COLO668 (cell line): ENCODE data around the gene RBBP8.

Experiments
- DNase-seq: peaks from one replicate; lab custom pipeline; 2025; ENCODE audit not compliant: unreplicated experiment; lab: John Stamatoyannopoulos, UW

Gene RBBP8

DNA sequence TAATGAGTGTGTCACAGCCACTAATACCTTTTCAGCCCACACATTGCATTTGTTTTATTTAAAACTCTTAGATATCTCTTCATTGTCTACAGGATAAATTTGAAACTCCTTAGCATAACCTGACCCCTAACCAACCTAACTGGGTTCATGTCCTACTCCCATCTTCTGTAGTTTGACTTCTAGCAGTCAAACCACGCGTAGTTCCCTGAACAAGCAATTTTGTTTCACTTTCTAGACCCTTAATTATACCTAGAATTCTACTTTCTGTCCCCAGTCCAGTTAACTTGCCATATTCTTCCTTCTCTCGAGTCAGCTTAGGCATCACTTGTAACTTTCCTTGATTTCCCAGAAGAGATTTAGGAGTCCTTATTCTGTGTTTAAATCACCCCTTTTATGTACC is 55.1 kb downstream of the RBBP8 start:
- no peak for DNase-seq

DNA sequence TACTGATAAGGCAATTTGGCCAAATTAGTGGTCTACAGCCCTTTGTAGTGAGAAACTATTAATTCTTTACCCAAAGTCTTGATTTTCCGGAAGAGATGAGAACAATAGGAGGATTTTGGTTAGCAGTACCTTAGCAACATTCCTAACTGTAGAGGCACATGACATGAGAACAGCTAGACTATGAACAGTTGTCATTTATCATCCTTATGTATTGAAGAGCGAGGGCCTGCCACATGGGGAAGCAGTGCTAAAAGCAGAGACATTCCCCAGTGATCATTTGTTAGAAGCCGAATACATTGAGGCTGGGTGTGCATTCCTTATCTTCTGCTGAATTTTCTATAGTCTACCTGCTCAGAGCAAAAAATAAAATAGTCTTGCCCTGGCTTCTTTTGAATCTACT is 65.2 kb downstream of the RBBP8 start:
- DNase-seq = no peak

DNA sequence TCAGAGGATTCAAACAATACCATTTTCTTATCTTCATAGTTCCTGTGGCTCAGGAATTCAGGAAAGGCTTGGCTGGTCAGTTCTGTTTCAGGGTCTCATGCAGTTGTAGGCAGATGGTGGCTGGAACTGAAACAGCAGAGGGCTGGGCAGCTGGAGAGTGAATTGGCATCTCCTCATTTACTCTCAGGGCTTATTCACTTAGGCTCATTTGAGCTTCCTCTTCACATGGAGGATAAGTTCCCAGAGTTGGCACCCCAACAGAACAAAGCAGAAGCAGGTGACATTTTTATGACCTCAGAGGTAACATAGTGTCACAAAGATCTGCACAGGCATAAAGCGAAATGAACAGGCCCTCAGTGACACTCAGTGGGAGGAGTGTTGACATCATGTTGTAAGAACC is 66.1 kb downstream of the RBBP8 start:
- DNase-seq = no peak

DNA sequence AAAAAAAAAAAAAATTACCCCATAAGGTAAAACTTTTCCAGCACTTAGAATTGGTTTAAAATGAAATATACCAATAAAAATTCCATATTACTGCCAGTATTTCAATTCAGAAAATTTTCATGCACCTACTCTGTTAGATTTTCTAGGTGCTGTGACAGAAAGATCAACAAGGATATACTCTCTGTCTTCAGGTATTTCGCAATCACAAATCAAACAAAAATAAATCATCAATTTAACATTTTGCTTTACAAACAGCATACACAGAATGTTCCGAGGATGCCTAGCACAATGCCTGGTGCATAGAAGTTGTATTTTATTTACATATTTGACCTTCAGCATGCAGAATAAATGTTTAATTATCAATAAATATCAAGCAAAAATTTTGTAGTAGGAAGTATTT is 66.5 kb downstream of the RBBP8 start:
- no peak for DNase-seq

DNA sequence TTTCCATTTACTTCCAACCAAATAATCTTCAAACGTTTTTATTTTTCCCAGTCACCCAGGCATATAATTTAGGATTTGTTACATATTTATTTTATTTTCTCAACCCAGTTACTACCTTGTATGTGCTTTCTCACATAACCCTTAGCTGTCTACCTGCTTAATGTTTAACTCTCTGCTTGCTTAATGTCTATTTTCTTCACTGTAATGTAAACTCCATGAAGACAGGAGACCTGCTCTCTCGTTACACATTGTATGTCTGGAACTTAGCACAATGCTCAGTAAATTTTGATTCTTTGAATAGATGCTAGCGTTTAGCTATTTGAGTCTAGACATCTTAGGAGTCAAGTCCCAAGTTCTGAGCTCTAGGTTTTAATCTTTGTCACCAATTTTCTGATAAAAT is 70.2 kb downstream of the RBBP8 start:
- DNase-seq = no peak

DNA sequence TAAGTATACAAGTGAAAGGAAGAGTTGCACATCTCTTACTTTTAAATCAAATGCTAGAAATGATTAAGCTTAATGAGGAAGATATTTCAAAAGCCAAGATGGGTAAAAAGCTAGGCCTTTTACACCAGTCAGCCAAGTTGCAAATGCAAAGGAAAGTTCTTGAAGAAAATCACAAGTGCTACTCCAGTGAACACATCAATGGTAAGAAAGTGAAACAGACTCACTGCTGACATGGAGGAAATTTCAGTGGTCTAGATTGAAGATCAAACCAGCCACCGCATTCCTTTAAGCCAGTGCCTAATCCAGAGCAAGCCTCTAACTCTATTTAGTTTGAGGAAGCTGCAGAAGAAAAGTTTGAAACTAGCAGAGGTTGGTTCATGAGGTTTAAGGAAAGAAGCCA is 79.1 kb downstream of the RBBP8 start:
- DNase-seq = no peak

GRCh38 chr18:23020555-23021294 is 87.6 kb downstream of the RBBP8 start:
- no peak for DNase-seq

GRCh38 chr18:23021623-23022022 is 88.5 kb downstream of the RBBP8 start:
- DNase-seq = no peak

DNA sequence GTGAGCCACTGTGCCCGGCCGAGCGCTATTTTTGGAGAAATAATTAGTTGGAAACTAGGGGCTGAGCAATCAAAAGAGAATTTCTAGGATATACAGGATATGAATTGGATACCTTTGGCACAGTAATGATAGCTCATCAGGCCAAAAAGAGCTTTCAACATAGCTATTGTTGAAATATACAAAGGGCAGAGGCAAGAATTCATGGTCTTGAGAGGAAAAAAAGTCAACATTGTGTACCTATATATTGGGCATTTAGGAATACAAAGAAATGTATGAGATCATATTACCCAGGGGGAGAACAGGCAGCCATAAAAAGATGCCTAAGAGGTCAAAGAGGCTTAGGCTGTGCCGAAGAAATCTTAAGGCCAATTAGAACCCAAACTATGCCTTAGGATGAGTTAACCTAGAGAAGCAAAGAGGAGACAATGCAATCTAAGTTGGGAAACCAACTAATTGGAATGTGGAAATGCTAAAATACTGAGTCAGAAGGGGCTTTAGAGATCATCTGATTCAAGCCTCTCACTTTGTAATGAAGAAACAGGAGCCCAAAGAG is 99.0 kb downstream of the RBBP8 start:
- DNase-seq = no peak

GRCh38 chr18:23033056-23033455 is 99.9 kb downstream of the RBBP8 start:
- no peak for DNase-seq

DNA sequence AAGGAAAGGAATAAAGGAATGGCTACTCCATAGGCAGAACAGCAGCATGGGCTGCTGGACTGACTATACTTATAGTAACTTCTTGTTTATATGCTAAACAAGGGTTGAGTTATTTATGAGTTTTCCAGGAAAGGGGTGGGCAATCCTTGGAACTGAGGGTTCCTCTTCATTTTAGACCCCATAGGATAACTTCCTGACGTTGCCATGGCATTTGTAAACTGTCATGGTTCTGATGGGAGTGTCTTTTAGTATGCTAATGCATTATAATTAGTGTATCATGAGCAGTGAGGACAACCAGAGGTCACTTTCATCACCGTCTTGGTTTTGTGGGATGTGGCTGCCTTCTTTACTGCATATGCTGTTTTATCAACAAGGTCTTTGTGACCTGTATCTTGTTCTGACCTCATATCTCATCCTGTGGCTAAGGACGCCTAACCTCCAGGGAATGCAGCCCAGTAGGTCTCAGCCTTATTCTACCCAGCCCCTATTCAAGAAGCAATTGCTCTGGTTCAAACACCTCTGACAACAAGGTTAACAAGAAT is 103.6 kb downstream of the RBBP8 start:
- DNase-seq = no peak

DNA sequence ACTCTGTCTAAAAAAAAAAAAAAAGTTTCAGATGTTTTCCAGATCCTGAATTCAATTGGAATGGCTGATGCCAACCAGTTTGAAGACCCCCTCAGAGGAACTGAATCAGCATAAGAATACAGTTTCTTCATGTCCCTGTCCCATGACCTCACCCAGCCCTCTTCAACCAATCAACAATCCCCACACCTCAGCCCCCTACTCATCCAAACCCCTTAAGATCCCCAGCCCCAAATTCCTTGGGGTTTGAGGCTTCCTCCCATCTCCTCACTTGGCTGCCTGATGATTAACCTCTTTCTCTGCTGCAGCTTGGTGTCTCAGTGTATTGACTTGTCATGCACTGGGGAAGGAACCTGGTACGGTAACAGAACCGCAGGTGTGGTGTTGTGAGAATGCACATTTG is 104.5 kb downstream of the RBBP8 start:
- no peak for DNase-seq

DNA sequence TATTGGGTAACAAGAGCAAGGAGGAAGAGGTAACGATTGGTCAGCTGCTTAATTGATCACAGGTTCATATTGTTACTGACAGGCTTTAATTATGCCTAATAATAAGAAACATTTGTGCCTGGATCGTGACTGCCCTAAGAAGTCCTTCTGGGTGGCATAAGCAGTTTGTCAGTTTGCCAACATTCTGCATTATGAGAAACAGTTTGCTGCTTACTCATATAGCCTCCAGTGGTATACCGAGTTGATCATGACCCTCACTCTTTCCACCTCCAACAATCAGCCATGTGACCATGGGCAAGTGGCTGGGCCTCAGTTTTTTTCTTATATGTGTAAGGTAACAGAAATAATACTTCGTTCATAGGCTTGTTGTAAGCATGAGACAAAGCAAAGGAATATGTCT is 105.6 kb downstream of the RBBP8 start:
- no peak for DNase-seq

DNA sequence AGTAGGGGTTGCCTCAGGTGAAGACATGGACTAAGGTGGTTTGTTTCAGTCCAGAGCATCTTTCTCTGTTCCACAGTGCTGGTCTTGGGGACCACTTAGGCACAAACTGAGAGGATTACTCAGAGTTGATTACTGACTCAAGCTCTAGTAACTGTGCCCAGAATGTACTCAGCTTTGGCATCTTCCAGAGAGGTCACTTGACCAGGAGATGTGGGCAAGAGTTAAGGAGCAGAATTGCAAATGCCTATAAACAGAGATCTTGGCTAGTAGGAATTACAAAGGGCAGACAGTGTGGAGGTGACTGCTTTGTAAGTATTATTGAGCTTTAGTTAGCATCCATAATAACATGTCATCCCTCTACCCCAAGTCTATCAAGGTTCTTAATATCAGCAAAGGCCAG is 109.0 kb downstream of the RBBP8 start:
- DNase-seq = no peak

GRCh38 chr18:23043803-23044376 is 110.8 kb downstream of the RBBP8 start:
- DNase-seq = no peak

GRCh38 chr18:23049698-23050373 is 116.7 kb downstream of the RBBP8 start:
- DNase-seq = no peak

DNA sequence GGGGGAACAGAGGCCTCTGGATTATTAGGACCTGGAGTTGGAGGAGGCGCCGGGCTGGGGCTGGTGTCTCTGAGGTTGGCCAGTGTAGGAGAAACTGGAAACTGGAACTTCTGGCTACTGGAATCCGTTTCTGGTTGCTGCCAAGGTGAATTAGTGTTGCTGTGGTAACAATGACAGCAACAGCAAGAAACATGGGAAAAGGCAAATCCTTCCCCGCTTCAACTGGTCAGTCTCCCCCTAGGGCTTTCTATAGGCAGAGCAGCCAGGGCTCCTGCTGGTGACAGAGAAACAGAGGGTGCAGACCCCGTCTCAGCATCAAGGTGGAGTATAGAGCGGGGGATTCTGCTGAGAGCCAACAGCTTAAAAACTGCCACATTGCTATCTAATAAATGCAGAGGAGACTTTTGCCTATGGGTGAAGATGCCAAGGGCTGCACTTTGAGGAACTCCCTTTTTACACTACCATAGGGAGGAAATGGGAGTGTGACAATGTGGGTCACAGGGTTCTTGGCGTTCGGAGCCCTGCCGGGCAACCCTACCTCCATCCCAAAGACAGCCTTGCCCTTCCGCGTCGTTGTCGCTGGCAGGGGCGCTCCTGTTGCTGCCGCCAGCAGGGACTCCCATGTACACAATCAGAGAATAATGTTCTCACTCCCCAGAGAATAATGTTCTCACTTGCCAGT is 120.8 kb downstream of the RBBP8 start:
- DNase-seq = no peak

DNA sequence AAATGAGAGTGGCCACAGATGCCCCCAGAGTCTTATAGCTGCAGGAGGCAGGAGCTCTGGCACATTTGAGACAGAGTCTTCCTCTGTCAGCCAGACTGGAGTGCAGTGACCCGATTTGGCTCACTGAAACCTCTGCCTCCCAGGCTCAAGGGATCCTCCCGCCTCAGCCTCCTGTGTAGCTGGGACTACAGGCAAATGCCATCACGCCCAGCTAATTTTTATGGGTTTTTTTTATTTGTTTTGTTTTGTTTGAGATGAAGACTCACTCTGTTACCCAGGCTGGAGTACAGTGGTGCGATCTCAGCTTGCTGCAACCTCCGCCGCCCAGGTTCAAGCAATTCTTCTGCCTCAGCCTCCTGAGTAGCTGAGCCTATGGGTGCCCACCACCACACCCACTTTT is 121.4 kb downstream of the RBBP8 start:
- no peak for DNase-seq

DNA sequence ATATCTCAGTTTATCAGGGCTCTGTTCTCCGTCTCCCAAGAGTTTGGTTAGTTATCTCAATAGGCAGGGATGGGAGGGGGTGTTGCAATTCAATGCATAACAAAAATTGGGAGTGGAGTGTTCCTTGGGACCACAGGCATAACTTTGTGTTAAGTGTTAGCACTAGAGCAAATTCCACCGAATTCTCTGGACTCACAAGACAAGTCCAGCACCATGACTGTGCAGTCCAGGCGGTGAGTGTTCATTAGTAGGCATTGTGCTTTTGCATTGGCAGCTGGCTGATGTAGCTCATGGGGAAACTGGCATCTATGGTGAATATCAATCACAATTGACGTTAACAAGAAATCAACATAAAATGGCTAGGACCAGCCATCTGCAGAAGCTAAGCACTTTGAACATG is 123.2 kb downstream of the RBBP8 start:
- no peak for DNase-seq

DNA sequence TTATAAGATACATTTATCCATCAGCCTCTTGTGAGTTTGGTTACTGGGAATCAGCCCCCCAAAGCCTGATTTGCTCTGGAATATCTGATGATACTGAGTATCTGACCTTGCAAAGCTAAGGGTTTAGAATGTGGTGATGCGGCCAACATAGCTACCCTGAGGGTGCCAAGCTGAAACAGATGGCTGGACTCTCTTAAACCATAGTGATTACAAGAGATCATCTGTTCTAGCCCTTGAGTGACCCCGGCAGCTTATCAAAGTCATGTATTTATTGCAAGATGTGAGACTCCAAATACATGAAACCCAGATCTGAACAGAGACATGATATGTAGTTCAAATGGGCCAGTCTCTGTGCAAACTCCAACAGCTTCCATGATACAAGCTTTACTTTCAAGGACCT is 124.0 kb downstream of the RBBP8 start:
- DNase-seq = no peak

GRCh38 chr18:23058746-23059415 is 125.8 kb downstream of the RBBP8 start:
- DNase-seq = no peak
